ENCODE data around the gene MPHOSPH9. TPM values are rescaled to one million over a fixed set of nuclear protein-coding genes. Genes with fewer than 3 reads are reported as not detected.

The MPHOSPH9 gene
- total and polyA plus RNA-seq, 2 of the 4 experiments (the other 2 are of a cell fraction), result 7.6 to 17.0 TPM

DNA sequence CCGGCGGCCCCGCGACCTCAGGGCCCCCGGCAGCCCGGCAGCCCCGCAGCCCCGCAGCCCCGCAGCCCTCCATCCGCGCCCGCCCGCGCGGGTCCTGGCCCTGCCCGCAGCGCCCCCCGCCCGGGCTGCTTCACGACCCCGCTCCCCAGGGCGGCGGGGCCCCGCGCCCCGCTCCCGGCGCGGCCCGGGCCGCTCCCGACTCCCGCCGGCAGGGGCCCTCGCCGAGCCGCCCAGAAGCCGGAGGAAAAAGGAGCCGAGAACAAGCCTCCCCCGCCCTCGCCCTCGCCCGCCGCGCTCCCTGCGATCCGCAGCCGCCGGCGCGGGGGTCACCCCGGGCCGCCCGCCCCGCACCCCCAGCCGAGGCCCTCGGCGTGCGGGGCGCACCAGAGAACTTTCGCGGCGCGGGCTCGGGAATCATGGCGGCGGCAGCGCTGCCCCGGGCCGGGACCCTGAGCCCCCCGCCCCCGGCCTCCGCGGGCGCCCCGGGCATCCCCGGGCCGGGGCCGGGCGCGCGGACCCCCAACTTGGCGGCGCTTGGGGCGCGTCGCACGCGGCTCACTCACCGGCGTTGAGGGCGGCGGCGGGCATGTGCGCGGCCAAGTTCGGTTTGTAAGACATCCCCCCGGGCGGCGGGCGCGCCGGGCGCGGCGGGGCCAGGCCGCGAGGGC is 38.2 kb upstream of the MPHOSPH9 start:
- peak overlapping the region; percentile 87 for H2BK5ac ChIP-seq (ENCODE audit: low read depth, low read length, poor library complexity, severe bottlenecking)
- peaks cover 17% of the 10 kb centered on the region for H3K4me1 ChIP-seq (ENCODE audit: control insufficient read depth, insufficient read depth, low read length)
- in situ Hi-C loops (cut with MboI; ENCODE audit: low sequenced_read_pairs), result no loop called here
- H3K14ac ChIP-seq (replicated peaks; ENCODE audit: low read depth, low read length), result no peak overlapping the region
- WGBS, 2 experiments (ENCODE audit: extremely low coverage in 2 of 2, insufficient read length in 1 of 2), result 1% methylated on average over 33 of the region's 108 CpGs; no CpG with 5 or more reads in 1 of the 2 experiments
- H2BK120ac ChIP-seq (ENCODE audit: low read depth, low read length), result no peak overlapping the region
- peaks cover 9 to 48% of the 10 kb centered on the region in 2 experiments; a peak in 2 of 4 replicates for H3K79me1 ChIP-seq (ENCODE audit: low read depth in 1 of 2, low read length in 2 of 2)
- peaks cover 18% of the 10 kb centered on the region for H3K9me1 ChIP-seq (ENCODE audit: insufficient read depth, low read length)
- peak overlapping the region; percentile 78; the same call in 1 of the 2 replicates for H3K4ac ChIP-seq (ENCODE audit: low read depth, low read length)
- H2BK15ac ChIP-seq (ENCODE audit: low read depth, low read length), result no peak overlapping the region
- ChIA-PET POLR2A (ENCODE audit: unreplicated experiment) (no interaction called here), CTCF (no interaction called here)
- peak overlapping the region; percentile 91; the same call in 1 of the 2 replicates for H3K4me2 ChIP-seq (ENCODE audit: low read depth, low read length)
- H3K4me3 ChIP-seq (ENCODE audit: insufficient read depth, low read depth, low read length), result peak overlapping the region; percentile 74
- H3K27me3 ChIP-seq (ENCODE audit: control insufficient read depth, insufficient read depth, low read length), result no peaks in the 10 kb centered on the region
- no peak overlapping the region for H3K23ac ChIP-seq (ENCODE audit: low read depth, low read length)
- H2BK20ac ChIP-seq (ENCODE audit: low read depth, low read length), result no peak overlapping the region
- peaks cover 11% of the 10 kb centered on the region for H3K36me3 ChIP-seq (ENCODE audit: control insufficient read depth, insufficient read depth, low read length)
- H3K18ac ChIP-seq (ENCODE audit: low read depth, low read length), result no peak overlapping the region
- H4K8ac ChIP-seq (ENCODE audit: low read depth in 2 of 2, low read length in 2 of 2), result no peak overlapping the region
- DNase-seq, result peak; percentile 33
- H3K56ac ChIP-seq (ENCODE audit: extremely low read depth, insufficient read depth, low read length), result peak overlapping the region; percentile 98; the same call in 1 of the 2 replicates
- dilution Hi-C loops (cut with HindIII; ENCODE audit: low sequenced_read_pairs, unreplicated experiment), result no loop called here
- intact Hi-C loops (cut with micrococcal nuclease), result no loop called here
- H3K9ac ChIP-seq (ENCODE audit: low read depth, low read length), result peak overlapping the region; percentile 90
- peak overlapping the region; percentile 90 for H2AFZ ChIP-seq (replicated peaks; ENCODE audit: low read length, poor library complexity)
- H4K20me1 ChIP-seq (ENCODE audit: insufficient read depth, low read length), result peaks cover 33% of the 10 kb centered on the region
- peak; percentile 70 for ATAC-seq (ENCODE audit: low read depth)
- no peaks in the 10 kb centered on the region for H3K9me3 ChIP-seq (ENCODE audit: control insufficient read depth, insufficient read depth, low read length)
- peak overlapping the region; percentile 85; the same call in 1 of the 2 replicates for H3K27ac ChIP-seq (ENCODE audit: insufficient read depth, low read length)
- BruUV-seq (replicated peaks), result no TSS peak
- TF ChIP-seq, protein P1, sequence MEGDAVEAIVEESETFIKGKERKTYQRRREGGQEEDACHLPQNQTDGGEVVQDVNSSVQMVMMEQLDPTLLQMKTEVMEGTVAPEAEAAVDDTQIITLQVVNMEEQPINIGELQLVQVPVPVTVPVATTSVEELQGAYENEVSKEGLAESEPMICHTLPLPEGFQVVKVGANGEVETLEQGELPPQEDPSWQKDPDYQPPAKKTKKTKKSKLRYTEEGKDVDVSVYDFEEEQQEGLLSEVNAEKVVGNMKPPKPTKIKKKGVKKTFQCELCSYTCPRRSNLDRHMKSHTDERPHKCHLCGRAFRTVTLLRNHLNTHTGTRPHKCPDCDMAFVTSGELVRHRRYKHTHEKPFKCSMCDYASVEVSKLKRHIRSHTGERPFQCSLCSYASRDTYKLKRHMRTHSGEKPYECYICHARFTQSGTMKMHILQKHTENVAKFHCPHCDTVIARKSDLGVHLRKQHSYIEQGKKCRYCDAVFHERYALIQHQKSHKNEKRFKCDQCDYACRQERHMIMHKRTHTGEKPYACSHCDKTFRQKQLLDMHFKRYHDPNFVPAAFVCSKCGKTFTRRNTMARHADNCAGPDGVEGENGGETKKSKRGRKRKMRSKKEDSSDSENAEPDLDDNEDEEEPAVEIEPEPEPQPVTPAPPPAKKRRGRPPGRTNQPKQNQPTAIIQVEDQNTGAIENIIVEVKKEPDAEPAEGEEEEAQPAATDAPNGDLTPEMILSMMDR (conservative IDR thresholded peaks at IDR 0.05; ENCODE audit: low read depth, low read length), result peak; percentile 71
- TF ChIP-seq MAZ (IDR thresholded peaks at IDR 0.05; ENCODE audit: borderline replicate concordance, low read depth, low read length) (peak; percentile 75; the same call in 1 of the 2 replicates), MXI1 (IDR thresholded peaks at IDR 0.05; ENCODE audit: borderline replicate concordance, low read depth, low read length) (0 out of 2 replicates have a peak, but pooled peaks have one; percentile 23), SMC3 (IDR thresholded peaks at IDR 0.05; ENCODE audit: low read depth, low read length) (peak; percentile 52), CEBPB (IDR thresholded peaks at IDR 0.05; ENCODE audit: low read depth, low read length) (no peak), RAD21 (IDR thresholded peaks at IDR 0.05; ENCODE audit: low read length) (peak; percentile 67), POLR2A (IDR thresholded peaks at IDR 0.05; ENCODE audit: low read depth, low read length) (no peak)
- TF ChIP-seq, protein P2, sequence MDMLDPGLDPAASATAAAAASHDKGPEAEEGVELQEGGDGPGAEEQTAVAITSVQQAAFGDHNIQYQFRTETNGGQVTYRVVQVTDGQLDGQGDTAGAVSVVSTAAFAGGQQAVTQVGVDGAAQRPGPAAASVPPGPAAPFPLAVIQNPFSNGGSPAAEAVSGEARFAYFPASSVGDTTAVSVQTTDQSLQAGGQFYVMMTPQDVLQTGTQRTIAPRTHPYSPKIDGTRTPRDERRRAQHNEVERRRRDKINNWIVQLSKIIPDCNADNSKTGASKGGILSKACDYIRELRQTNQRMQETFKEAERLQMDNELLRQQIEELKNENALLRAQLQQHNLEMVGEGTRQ (IDR thresholded peaks at IDR 0.05; ENCODE audit: low read depth, low read length), result no peak
- TF ChIP-seq, protein P3, sequence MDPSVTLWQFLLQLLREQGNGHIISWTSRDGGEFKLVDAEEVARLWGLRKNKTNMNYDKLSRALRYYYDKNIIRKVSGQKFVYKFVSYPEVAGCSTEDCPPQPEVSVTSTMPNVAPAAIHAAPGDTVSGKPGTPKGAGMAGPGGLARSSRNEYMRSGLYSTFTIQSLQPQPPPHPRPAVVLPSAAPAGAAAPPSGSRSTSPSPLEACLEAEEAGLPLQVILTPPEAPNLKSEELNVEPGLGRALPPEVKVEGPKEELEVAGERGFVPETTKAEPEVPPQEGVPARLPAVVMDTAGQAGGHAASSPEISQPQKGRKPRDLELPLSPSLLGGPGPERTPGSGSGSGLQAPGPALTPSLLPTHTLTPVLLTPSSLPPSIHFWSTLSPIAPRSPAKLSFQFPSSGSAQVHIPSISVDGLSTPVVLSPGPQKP (IDR thresholded peaks at IDR 0.05; ENCODE audit: borderline replicate concordance, low read depth, low read length), result no peak
- H2AK5ac ChIP-seq (ENCODE audit: low read depth, low read length), result no peak overlapping the region
- peak overlapping the region; percentile 99 for H2AK9ac ChIP-seq (replicated peaks; ENCODE audit: low read depth, low read length, poor library complexity)
- no peak overlapping the region for H4K5ac ChIP-seq (ENCODE audit: low read depth, low read length)
- peak overlapping the region; percentile 96; the same call in 1 of the 2 replicates for H4K91ac ChIP-seq (ENCODE audit: insufficient read depth, low read depth, low read length)

Data from IMR-90 (cell line).